DMS 273 treated with DMSO at 0.1 percent for 48 hours (cell line): ENCODE results near the gene MGMT.

ENCODE experiments used
- DNase-seq: peaks from one replicate; lab custom pipeline; 2025; lab: John Stamatoyannopoulos, UW

Gene MGMT

GRCh38 chr10:129761981-129762956 lies 295.2 kb downstream of the MGMT start:
- DNase-seq, result no peak

GRCh38 chr10:129764011-129764900 lies 297.2 kb downstream of the MGMT start:
- no peak for DNase-seq

GRCh38 chr10:129764901-129765663 lies 298.0 kb downstream of the MGMT start:
- no peak for DNase-seq

GRCh38 chr10:129765664-129766550 lies 298.9 kb downstream of the MGMT start:
- DNase-seq, result no peak

- DNase-seq, result no peak
These were observed 299.8 kb downstream of the MGMT start for GRCh38 chr10:129766611-129767550.

GRCh38 chr10:129767751-129768150 lies 300.7 kb downstream of the MGMT start:
- DNase-seq, result no peak

GRCh38 chr10:129768437-129769355 lies 301.7 kb downstream of the MGMT start:
- no peak for DNase-seq

GRCh38 chr10:129769381-129770116 lies 302.5 kb downstream of the MGMT start:
- DNase-seq, result no peak

GRCh38 chr10:129770286-129770685 lies 303.2 kb downstream of the MGMT start:
- no peak for DNase-seq

GRCh38 chr10:129771024-129771423 lies 304.0 kb downstream of the MGMT start:
- DNase-seq, result no peak

GRCh38 chr10:129771576-129771975 lies 304.5 kb downstream of the MGMT start:
- no peak for DNase-seq

GRCh38 chr10:129771991-129772431 lies 305.0 kb downstream of the MGMT start:
- DNase-seq, result no peak

- DNase-seq, result no peak
These were observed 305.7 kb downstream of the MGMT start for GRCh38 chr10:129772468-129773358.

GRCh38 chr10:129773359-129773990 lies 306.4 kb downstream of the MGMT start:
- no peak for DNase-seq

- no peak for DNase-seq
These were observed 307.2 kb downstream of the MGMT start for GRCh38 chr10:129774082-129774735.
